SK-N-SH treated with all-trans-retinoic acid at 6 μM for 48 hours (cell line): ENCODE data around the gene MGLL.

Source experiments
- CSDC2 ChIP-seq: fragments of 250-450 bp; sonication (Bioruptor Pico); IDR thresholded peaks from 2 replicates; pipeline ENCODE4 v1.5.0; 2020; ENCODE audit warnings: mild to moderate bottlenecking, moderate library complexity
- TOX ChIP-seq: fragments of 250-450 bp; sonication (Bioruptor Pico); IDR thresholded peaks from 2 replicates; pipeline ENCODE4 v1.8.0; 2021; ENCODE audit warnings: mild to moderate bottlenecking, moderate library complexity, borderline replicate concordance
- TF ChIP-seq, protein P1 (sequence below): fragments of 250-450 bp; sonication (Bioruptor Pico); IDR thresholded peaks from 2 replicates; pipeline ENCODE4 v1.8.0; 2020; ENCODE audit warnings: mild to moderate bottlenecking, moderate library complexity, borderline replicate concordance
- TF ChIP-seq, protein P2 (sequence below): fragments of 250-450 bp; sonication (Bioruptor Pico); IDR thresholded peaks from 2 replicates; pipeline ENCODE4 v1.5.1; 2020; ENCODE audit warnings: low read depth, mild to moderate bottlenecking, moderate library complexity

DNA sequence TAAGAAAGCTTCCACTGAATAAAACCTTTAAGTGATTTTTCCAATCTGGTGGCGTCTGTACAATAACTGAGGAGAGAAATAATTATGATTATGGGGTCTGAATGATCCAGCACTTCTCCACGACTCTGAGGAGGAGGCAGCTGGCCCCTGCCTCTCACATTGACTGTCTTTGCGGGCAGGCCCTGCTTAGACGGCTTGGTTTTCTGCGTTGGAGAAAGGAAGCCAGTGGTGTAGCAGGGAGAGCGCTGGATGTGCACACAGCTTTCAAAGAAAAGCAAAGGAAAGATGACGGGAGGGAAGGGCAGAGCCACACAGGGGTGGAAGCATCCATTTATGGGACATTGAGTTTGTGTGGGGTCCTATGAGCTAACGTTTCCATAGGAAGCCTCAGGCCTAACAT is 62.5 kb downstream of the MGLL start:
- TF ChIP-seq, protein P1, sequence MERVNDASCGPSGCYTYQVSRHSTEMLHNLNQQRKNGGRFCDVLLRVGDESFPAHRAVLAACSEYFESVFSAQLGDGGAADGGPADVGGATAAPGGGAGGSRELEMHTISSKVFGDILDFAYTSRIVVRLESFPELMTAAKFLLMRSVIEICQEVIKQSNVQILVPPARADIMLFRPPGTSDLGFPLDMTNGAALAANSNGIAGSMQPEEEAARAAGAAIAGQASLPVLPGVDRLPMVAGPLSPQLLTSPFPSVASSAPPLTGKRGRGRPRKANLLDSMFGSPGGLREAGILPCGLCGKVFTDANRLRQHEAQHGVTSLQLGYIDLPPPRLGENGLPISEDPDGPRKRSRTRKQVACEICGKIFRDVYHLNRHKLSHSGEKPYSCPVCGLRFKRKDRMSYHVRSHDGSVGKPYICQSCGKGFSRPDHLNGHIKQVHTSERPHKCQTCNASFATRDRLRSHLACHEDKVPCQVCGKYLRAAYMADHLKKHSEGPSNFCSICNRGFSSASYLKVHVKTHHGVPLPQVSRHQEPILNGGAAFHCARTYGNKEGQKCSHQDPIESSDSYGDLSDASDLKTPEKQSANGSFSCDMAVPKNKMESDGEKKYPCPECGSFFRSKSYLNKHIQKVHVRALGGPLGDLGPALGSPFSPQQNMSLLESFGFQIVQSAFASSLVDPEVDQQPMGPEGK (CRISPR knock-in tag), result no peak
- no peak for TF ChIP-seq TOX
- TF ChIP-seq, protein P2, sequence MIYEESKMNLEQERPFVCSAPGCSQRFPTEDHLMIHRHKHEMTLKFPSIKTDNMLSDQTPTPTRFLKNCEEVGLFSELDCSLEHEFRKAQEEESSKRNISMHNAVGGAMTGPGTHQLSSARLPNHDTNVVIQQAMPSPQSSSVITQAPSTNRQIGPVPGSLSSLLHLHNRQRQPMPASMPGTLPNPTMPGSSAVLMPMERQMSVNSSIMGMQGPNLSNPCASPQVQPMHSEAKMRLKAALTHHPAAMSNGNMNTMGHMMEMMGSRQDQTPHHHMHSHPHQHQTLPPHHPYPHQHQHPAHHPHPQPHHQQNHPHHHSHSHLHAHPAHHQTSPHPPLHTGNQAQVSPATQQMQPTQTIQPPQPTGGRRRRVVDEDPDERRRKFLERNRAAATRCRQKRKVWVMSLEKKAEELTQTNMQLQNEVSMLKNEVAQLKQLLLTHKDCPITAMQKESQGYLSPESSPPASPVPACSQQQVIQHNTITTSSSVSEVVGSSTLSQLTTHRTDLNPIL, result no peak
- no peak for TF ChIP-seq CSDC2 (CRISPR knock-in tag)
